VCaP (cell line): ENCODE results near the gene PTPN21.
A peak's percentile ranks its signal among the peaks of the same experiment; 100 is the strongest.

Source experiments
- H3K27ac ChIP-seq: fragments of 450-650 bp; 2 replicates; pipeline ENCODE4 v1.5.1; 2017
- TF ChIP-seq, protein P1 (sequence below): fragments of 450-650 bp; conservative IDR thresholded peaks from 2 replicates; pipeline ENCODE4 v1.5.1; 2017; ENCODE audit warnings: mild to moderate bottlenecking, moderate library complexity

Gene PTPN21

DNA sequence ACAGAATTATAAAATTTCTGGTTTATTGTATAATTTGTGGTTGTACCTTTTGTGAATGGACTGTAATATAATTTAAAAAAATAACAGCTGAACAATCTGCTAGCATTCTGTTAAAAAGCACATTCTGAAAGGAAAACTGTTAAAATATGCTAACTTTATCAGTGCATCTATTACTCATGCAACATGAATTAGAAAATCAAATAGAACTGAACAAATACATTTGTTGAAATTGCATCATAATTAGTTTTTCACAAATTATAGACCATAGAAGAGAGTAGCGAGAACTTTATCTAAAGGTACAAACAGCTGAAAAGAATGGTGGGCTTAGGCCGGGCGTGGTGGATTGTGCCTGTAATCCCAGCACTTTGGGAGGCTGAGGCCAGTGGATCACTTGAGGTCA, 33.0 kb downstream of the PTPN21 start:
- H3K27ac ChIP-seq, result peak overlapping the region; percentile 77
- TF ChIP-seq, protein P1, sequence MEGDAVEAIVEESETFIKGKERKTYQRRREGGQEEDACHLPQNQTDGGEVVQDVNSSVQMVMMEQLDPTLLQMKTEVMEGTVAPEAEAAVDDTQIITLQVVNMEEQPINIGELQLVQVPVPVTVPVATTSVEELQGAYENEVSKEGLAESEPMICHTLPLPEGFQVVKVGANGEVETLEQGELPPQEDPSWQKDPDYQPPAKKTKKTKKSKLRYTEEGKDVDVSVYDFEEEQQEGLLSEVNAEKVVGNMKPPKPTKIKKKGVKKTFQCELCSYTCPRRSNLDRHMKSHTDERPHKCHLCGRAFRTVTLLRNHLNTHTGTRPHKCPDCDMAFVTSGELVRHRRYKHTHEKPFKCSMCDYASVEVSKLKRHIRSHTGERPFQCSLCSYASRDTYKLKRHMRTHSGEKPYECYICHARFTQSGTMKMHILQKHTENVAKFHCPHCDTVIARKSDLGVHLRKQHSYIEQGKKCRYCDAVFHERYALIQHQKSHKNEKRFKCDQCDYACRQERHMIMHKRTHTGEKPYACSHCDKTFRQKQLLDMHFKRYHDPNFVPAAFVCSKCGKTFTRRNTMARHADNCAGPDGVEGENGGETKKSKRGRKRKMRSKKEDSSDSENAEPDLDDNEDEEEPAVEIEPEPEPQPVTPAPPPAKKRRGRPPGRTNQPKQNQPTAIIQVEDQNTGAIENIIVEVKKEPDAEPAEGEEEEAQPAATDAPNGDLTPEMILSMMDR, result no peak

DNA sequence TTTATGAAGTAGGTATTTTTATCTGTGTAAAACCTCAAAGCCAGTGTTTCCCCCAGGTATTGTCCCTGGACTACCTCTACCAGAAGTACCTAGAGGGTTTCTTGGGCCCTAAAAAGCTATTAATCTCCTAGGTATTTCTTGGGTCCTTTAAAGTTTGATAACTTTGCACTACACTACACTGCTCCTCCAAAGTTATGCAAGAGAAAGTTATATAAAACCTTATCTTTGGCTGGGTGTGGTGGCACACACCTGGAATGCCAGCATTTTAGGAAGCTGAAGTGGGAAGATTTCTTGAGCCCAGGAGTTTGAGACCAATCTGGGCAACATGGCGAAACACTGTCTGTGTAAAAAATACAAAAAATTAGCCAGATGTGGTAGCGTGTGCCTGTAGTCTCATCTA, 34.9 kb downstream of the PTPN21 start:
- no peak overlapping the region for H3K27ac ChIP-seq
- TF ChIP-seq, protein P1, result no peak

DNA sequence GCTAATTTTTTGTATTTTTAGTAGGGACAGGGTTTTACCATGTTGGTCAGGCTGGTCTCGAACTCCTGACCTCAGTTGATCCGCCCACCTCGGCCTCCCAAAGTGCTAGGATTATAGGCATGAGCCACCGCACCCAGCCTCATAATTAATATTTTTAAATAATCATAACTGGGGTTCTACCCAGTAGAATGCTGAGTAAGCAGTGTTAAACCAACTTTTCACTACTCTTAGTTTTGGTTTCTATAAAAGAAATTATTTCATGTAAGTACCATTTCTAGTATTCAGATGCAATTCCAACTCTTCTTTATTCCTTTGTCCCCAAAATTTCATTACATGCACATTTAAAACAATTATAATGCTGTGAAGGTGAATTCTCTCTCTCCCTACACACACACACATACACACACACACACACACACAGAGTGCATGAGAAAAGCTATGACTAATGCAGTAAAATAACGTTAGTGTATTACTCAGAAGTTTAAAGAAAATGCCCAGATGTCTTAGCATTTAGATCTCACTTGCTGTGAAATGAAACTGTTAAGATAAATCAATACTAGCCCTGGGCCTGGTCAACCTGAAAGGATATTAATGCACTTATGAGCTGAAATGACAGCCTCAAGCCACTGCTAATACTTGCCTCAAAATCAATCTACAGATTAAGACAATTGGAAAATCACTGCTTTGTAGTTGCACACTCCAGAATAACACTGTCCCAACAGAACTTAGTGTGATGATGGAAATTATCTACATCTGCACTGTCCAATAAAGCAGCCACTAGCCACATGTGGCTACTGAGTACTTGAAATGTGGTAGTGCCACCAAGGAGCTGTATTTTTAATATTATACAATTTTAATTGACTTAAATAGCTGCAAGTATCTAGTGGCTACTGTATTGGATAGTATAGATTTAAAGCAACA, 36.0 kb downstream of the PTPN21 start:
- TF ChIP-seq, protein P1, result no peak
- no peak overlapping the region for H3K27ac ChIP-seq

DNA sequence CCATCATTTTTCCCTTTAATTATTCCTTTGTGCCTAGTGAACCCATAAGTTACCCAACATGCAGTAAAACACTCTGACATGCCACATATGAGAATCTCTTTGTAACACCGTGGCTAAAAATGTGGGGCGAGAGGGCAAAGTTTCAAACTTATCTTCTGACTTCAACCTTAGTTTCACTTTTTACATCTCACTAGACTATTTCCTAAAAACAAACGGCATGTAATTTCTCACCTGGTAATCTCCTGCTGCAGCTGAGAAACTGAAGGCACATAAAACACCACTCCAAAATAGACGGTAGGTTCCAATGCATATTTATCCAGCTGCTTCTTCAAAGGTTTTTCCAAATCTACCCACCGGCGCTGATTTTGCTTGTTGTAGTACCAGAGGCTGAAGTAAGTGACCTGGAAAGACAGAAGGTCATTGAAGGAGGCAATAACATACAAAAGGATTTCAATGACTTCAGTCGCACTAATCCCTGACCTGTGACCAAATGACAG, 37.9 kb downstream of the PTPN21 start:
- no peak overlapping the region for H3K27ac ChIP-seq
- TF ChIP-seq, protein P1, result no peak

DNA sequence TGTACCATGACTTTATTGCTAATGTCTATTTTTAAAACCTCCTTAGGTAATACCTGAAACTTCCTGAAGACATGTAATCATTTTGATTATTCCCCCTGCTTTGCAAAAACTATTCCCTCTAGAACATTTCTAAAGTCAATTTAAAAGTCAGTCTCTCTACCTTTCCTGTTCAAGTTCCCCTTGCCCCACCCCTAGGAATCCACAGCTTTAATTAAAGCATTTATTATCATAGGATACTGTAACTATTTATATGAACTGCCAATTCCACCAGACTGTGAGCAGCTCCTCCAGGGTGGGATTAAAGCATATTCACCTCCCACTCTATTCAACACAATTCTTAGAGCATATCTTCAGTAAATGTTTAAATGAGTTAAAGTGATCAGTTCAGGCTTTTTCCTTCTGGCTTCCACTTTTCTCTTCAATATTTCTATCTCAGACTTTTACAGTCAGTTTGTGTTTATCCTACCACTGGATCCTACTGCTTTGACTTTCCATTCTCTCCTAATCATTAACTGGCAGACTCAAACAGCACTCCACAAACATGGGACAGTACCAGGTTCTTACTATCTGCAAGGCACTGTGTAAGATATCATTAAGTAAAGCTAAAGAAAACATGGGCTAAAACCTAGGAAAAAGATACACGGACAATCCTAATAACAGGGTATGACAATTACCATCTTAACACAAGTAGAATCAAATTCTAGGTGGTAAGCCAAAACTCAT, 39.1 kb downstream of the PTPN21 start:
- TF ChIP-seq, protein P1, result no peak
- no peak overlapping the region for H3K27ac ChIP-seq

DNA sequence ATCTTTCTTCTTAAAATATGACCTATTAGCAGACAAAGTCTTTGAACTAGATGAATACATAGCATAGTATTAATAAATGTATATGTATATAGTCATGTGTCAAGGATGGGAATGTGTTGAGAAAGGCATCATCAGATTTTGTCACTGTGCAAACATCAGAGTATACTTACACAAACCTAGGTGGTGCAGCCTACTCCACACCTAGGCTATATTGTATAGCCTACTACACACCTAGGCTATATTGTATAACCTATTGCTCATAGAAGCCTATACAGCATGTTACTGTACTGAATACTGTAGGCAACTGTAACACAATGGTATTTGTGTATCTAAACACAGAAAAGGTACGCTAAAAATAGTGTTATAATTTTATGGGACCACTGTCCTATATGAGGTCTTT, 47.6 kb downstream of the PTPN21 start:
- TF ChIP-seq, protein P1, result no peak
- H3K27ac ChIP-seq, result no peak overlapping the region

DNA sequence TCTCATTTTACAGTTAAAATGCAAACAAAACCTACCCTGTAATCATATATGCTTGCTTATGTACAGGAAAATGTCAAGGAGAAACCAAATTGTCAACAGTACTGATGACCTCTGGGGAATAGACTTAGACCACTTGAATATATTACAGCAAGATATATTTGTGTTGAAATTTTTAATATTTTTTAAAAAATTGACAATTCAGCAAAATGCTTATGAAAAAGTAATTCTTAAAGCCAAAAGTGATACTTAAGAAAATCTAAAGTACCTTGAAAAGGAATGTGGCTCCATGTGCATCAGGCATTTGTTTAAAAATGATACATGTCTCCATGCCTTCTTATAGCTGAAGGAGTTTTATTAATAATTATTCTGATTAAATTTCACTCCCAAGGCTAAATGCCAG, 49.2 kb downstream of the PTPN21 start:
- TF ChIP-seq, protein P1, result no peak
- H3K27ac ChIP-seq, result no peak overlapping the region
